LoVo (cell line): ENCODE results near the gene STIP1.

Source experiments
- DNase-seq: peaks from one replicate; pipeline ENCODE4 v3.0.0-alpha.2; 2016; ENCODE audit warnings: low spot score

Gene STIP1

DNA sequence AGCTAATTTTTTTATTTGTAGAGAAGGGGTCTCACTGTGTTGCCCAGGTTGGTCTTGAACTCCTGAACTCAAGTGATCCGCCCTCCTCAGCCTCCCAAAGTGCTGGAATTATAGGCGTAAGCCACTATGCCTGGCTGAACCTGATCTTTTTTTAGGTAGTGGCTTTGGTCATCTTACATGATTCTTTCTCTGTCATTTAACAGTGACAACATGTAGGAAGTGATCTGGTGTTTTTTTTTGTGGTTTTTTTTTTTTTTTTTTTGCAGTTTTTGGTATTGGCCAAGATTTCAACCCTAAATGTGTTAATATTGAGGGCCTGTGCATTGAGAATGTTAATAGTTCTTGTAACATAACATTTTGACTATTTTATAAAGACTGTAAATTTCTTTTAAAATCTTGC lies 12.5 kb downstream of the STIP1 start:
- no peak for DNase-seq

DNA sequence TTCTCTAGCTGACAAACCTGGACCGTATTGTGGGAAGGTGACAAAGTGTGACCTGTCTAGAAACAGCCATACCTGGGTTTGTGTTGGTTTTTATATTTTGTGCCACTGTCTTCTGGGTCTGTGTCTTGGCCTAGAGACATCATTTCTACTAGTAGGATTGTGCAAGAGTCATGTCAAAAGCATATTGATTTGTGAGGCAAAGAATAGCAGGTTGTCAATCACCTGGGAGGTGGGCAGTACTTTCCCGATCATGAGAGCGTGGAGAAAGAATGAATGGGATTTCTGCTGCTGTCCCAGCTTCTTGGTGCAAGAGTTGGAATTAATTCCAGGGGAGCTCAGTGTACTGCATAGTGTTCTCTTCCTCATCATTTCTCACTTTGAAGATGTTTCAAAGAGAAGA lies 15.6 kb downstream of the STIP1 start:
- DNase-seq = no peak

GRCh38 chr11:64202992-64203391 lies 17.0 kb downstream of the STIP1 start:
- DNase-seq = no peak

GRCh38 chr11:64203421-64204079 lies 17.6 kb downstream of the STIP1 start:
- DNase-seq = no peak

GRCh38 chr11:64204080-64204440 lies 18.1 kb downstream of the STIP1 start:
- DNase-seq = no peak

- DNase-seq = peak; percentile 67
Measured at GRCh38 chr11:64204464-64204989, 18.6 kb downstream of the STIP1 start.

DNA sequence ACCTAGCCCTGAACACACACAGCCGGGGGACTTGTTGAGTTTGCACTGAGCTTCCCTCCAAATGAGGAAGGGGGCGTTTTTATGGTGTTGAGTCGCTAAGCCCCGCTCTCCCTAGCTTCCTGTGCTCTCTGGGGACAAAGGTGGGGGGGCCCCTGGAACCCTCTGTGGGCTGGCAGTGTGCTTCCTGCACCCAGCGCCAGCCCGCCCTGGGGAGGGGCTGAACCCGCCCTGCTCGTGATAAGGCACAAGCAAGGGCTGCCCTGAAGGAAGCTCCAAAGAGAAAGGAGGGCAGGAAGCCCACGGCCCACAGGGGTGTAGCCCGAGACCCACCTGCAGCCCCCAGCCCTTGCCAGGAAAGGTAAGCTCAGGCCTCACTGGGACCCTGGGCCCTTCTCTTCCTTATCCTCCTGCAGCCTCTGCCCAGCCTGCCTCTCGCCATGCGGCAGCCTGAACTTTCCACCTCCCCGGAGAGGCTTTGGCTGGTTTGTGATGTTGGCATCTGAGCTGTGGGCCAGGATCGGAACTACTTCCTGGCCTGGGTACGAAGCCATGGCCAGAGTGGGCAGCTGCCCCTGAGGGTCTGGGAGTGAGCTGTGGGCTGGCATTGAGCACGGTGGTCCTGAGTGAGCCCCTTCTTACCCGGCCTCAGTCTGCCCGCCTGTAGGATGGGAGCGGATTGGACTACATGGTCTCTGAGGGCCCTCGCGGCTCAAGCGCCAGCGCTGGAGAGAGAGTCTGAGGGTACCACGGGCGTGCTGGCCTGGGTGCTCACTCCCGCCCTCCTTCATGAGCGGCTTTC lies 20.7 kb downstream of the STIP1 start, which contains the start of gene FERMT3:
Gene FERMT3, plus strand, starts transcription at position 265 of the 799 bp plus-strand sequence. CDS start 644 bp downstream, outside the sequence.
- no peak for DNase-seq

DNA sequence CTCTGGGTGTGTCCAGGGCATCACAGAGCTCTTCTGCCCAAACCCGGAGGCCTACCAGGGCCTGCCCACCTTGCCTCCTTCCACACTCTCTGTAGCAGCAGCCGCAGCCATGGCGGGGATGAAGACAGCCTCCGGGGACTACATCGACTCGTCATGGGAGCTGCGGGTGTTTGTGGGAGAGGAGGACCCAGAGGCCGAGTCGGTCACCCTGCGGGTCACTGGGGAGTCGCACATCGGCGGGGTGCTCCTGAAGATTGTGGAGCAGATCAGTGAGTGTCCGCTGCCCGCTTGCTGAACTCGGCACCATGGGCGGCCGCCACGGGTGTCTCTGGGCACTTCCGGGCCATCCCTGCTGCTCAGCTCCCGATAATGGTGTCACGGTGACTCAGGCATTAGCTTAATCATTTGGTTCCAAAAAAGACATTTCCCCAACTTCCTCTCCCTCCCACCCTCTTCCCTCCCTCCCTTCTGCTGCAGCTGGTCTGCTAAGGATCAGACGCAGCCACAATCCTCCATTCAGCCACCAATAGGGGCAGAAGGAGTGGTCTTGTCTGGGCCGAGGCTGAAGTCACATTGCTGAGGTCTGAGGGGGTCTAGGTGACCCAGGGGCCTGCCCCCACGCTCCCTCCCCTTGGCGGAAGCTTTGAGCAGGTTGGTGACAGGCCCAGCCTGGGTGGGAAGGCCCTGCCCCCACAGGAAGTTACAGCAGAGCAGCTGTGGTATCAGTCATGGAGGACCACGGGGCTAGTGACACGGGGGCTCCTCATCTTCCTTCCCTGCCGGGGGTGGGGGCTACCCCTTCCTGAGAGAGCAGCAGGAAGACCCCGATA lies 21.5 kb downstream of the STIP1 start:
- no peak for DNase-seq

- no peak for DNase-seq
Measured at GRCh38 chr11:64208086-64208795, 22.3 kb downstream of the STIP1 start.

DNA sequence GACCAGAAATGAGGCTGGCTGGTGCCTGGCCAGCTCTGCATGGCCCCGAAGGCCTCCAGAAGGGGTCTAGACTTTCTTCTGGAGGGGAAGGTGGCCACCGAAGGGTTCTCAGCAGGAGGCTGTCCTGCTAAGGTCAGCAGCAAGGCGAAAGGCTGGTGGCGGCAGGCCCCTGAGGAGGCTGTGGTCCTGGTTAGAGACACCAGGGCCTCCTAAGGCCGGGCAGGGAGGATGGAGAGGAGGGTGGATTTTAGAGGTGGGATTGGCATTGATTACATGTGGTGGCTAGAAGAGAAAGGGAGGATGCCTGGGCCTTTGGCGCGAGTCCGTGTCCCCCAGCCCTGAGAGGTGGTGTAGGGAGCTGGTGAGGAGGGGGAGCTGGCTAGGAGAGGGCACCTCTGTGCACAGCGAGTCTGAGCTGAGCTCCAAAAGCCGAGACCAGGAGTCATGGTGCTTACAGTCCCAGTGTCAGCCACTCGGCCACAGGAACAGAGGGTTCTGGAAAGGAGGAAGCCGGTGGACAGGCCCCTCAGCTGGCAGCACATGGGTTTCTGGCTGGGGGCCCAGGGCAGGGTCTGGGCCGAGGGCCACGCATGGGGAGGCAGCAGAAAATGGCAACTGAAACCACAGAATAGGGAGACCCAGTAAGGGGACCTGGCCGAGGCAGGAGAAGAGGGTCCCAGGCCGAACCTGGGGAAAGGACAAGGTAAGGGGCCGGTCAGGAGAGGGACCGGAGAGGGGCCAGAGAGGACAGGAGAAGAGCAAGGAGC lies 23.0 kb downstream of the STIP1 start:
- DNase-seq = no peak

DNA sequence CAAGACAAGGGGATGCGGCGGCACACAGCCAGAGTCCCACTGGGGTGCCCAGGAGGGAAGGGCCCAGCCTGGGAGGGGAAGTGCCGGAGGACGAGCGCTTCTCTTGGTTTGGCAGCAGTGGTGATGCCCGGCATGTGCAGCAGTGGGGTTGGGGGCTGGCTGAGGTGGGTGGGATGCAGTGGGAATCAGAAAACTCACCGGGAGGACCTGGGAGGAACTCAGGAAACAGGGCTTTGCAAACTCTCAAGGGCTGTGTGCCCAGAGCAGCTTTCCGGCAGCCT lies 23.5 kb downstream of the STIP1 start:
- DNase-seq = no peak

DNA sequence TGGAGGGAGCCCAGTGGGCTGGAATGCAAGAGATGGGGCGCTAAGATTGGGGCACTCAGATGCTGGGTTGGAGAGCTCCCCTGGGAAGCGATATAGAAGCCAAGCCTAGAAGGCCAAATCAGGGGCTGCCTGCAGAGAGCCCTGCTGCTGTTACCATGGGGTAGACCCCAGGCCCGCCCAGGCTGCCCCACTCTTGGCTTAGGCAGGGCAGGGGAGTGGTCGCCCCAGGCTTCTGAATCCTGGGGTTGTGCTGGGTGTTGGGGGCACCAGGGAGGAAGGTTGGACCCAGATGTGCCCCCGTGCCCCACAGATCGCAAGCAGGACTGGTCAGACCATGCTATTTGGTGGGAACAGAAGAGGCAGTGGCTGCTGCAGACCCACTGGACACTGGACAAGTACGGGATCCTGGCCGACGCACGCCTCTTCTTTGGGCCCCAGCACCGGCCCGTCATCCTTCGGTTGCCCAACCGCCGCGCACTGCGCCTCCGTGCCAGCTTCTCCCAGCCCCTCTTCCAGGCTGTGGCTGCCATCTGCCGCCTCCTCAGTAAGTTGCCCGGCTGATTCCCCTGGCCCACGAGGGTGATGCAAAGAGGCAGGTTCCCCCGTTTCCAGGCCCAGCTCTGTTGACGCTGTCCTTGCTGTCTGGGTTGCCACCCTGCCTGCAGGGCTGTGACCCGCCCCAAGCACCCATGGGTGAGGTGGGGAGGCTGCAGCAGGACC lies 24.5 kb downstream of the STIP1 start:
- no peak for DNase-seq

GRCh38 chr11:64211181-64211872 lies 25.4 kb downstream of the STIP1 start:
- no peak for DNase-seq

GRCh38 chr11:64216879-64217278 lies 30.9 kb downstream of the STIP1 start:
- no peak for DNase-seq

- no peak for DNase-seq
Measured at GRCh38 chr11:64218628-64219353, 32.8 kb downstream of the STIP1 start.

GRCh38 chr11:64219354-64219684 lies 33.3 kb downstream of the STIP1 start:
- DNase-seq = no peak

DNA sequence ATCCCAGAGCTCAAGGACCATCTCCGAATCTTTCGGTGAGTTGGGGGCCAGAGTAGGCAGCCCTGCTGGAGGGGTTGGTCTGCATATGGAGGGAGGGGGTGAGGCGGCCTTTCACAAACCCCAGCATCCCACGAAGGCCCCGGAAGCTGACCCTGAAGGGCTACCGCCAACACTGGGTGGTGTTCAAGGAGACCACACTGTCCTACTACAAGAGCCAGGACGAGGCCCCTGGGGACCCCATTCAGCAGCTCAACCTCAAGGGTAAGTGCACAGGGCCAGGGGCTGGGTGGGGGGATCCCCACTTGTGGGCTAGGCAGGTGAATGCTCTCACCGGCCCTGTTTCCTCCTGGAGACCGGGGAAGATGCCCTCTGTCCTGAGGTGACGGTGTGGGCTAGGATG lies 33.8 kb downstream of the STIP1 start:
- DNase-seq = no peak

GRCh38 chr11:64220271-64220670 lies 34.3 kb downstream of the STIP1 start:
- no peak for DNase-seq

GRCh38 chr11:64220798-64221197 lies 34.8 kb downstream of the STIP1 start:
- no peak for DNase-seq

DNA sequence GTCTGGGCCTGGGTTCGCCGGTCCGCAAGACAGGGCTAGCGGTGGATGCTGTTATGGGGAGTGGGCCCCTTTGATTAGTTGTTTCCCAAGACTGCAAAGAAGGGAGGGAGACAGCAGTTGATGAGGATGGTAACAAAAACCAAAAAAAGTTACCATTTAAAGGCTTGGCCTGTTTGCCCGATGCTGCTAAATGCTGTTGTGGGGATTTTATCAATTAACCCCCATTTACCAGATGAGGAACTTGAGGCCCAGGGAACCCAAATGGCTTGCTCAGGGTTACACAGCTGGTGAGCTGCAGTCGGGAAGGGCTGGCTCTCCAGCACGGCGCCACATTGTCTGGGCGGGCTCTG lies 36.7 kb downstream of the STIP1 start:
- no peak for DNase-seq
